AG04450 (cell line): ENCODE measurements around the gene MMD. TPM values are rescaled to one million over a fixed set of nuclear protein-coding genes. Genes with fewer than 3 reads are reported as not detected.

Experiments used
- CTCF ChIA-PET: fragments of 300-600, 350-600 bp; formaldehyde crosslinking; extraction: SDS; loops from one replicate; lab custom pipeline; 2022; ENCODE audit warnings: antibody characterized with exemption, inconsistent platforms; lab: Charles Lee
- POLR2A ChIA-PET: fragments of 350-600 bp; formaldehyde crosslinking; extraction: SDS; loops from one replicate; lab custom pipeline; 2021; ENCODE audit warnings: antibody characterized with exemption, inconsistent platforms; lab: Yijun Ruan, JAX
- DNase-seq: peaks from one replicate; pipeline ENCODE4 v3.0.0-alpha.2; 2011; ENCODE audit warnings: low read depth, low spot score
- H3K27ac ChIP-seq: one replicate; pipeline ENCODE4 v1.5.1; 2012; ENCODE audit warnings: low read depth, low read length, control low read depth
- H3K27me3 ChIP-seq: one replicate; pipeline ENCODE4 v1.6.0; 2012; ENCODE audit warnings: low read length; ENCODE audit not compliant: control insufficient read depth, insufficient read depth
- H3K4me3 ChIP-seq: 2 replicates; pipeline ENCODE4 v1.5.1; 2011; ENCODE audit warnings: mild to moderate bottlenecking, low read depth, low read length, control low read depth
- H3K9me3 ChIP-seq: 2 replicates; pipeline ENCODE4 v1.5.1; 2012; ENCODE audit warnings: low read length; ENCODE audit not compliant: control insufficient read depth, insufficient read depth
- polyA plus RNA-seq: library from polyadenylated mRNA; depleted of rRNA; stranded (reverse); fragments of >200 nt; gene quantifications from 2 replicates; pipeline ENCODE4 v1.2.3, GENCODE V29; 2011
- TF ChIP-seq, protein P1 (sequence below): IDR thresholded peaks from 2 replicates; pipeline ENCODE4 v1.5.1; 2011; ENCODE audit warnings: low read depth, low read length, control low read depth, inconsistent platforms

The MMD gene
- polyA plus RNA-seq, 1 experiment: 41.6 TPM

DNA sequence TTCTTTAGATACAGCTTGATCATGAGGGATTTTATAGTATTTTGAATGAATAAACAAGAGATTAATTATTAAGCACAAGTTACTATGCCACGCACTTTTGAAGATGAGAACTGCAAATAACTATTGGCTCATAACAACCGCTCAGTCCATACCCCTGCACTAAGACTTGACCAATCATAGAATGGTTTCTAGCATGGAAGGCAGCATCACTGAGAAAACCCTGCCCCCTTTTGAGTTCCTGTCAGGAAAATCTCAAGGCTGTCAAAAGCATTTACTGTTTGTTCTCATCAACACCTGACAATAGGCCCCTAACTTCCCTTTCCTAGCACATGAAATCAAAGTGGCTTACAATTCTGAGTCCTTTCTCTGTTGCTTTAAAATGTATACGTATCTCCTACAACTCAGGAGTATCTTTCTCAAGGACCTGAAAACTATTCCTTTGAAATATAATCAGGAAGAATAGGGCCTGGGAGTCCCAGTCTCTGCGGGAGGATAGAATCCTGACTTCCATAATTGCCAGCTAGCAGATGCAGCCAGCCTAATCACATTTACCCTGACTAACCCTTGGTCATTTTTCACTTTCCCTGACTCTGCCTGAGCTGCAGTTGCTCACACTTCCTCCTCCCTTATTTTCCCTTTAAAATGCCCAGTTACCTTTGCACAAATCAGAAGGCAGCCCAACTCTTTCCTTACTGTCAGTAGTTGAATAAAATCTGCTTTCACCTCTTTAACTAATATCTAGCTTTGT lies 9.1 kb upstream of the MMD start:
- Histone ChIP-seq H3K4me3 (no peak overlapping the region), H3K27me3 (no peaks in the 10 kb centered on the region), H3K27ac (no peak overlapping the region), H3K9me3 (no peaks in the 10 kb centered on the region)
- POLR2A ChIA-PET: no interaction called here
- no peak for DNase-seq
- CTCF ChIA-PET: interaction anchor here (0.7 kb wide), 1 partner anchor 269 kb away, joined by 3 read pairs; no protein-coding TSS in a partner anchor
- TF ChIP-seq, protein P1, sequence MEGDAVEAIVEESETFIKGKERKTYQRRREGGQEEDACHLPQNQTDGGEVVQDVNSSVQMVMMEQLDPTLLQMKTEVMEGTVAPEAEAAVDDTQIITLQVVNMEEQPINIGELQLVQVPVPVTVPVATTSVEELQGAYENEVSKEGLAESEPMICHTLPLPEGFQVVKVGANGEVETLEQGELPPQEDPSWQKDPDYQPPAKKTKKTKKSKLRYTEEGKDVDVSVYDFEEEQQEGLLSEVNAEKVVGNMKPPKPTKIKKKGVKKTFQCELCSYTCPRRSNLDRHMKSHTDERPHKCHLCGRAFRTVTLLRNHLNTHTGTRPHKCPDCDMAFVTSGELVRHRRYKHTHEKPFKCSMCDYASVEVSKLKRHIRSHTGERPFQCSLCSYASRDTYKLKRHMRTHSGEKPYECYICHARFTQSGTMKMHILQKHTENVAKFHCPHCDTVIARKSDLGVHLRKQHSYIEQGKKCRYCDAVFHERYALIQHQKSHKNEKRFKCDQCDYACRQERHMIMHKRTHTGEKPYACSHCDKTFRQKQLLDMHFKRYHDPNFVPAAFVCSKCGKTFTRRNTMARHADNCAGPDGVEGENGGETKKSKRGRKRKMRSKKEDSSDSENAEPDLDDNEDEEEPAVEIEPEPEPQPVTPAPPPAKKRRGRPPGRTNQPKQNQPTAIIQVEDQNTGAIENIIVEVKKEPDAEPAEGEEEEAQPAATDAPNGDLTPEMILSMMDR: no peak

GRCh38 chr17:55427587-55427882 lies 5.9 kb upstream of the MMD start:
- Histone ChIP-seq H3K27ac (no peak overlapping the region), H3K9me3 (no peaks in the 10 kb centered on the region), H3K4me3 (no peak overlapping the region), H3K27me3 (no peaks in the 10 kb centered on the region)
- TF ChIP-seq, protein P1: no peak
- no peak for DNase-seq
- ChIA-PET POLR2A (no interaction called here), CTCF (interaction anchor here (0.6 to 1.3 kb wide), 2 partner anchors 14 to 87 kb away, joined by 4 to 6 read pairs; no protein-coding TSS in a partner anchor)

DNA sequence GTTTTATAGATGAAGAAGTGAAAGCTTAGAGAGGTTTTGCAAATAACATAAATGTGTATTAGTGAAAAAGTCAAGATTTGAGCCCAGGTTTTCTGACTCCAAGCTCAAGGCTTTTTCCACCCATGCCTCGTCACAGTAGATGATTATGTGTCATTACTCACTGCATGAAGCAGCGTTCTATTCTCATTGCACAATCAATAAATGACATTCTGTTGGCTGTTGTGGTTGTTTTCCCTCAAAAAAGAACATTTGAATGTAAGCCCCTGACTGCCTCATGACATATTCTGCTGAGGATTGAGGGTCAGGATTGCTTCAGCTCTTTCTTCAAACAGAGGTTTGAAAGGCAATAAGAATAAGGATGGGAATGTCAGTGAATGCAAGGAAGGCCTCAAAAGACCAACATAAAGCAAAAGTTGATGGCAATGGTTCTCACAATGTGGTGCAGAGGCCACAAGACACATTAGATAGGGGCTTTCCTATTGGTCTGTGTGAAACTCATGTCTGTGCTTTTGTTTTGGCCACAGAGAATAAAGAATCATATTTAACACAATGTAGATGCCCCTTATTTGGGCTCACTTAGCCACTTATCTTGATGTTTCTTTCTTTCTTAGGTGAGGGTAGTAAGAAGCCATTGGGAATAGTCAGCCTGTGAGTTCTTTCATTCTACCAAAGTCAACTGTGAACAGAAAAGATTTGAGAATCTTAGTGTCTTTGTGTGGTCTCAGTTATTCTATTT lies 5.4 kb upstream of the MMD start:
- POLR2A ChIA-PET: no interaction called here
- Histone ChIP-seq H3K27ac (no peak overlapping the region), H3K27me3 (no peaks in the 10 kb centered on the region), H3K4me3 (no peak overlapping the region), H3K9me3 (no peaks in the 10 kb centered on the region)
- TF ChIP-seq, protein P1: no peak
- DNase-seq: no peak
- CTCF ChIA-PET: interaction anchor here (1.3 kb wide), 1 partner anchor 87 kb away, joined by 4 read pairs; no protein-coding TSS in a partner anchor

- H3K27ac ChIP-seq: no peak overlapping the region
- H3K27me3 ChIP-seq: no peaks in the 10 kb centered on the region
- no peak for DNase-seq
- H3K4me3 ChIP-seq: no peak overlapping the region
- CTCF ChIA-PET: interaction anchor here (1.2 kb wide), 1 partner anchor 89 kb away, joined by 4 read pairs; no protein-coding TSS in a partner anchor
- POLR2A ChIA-PET: no interaction called here
- TF ChIP-seq, protein P1: no peak
- H3K9me3 ChIP-seq: peaks cover 3% of the 10 kb centered on the region; the same call in 1 of the 2 replicates
Observed at GRCh38 chr17:55424893-55425540, 3.4 kb upstream of the MMD start.
